ENCODE results near the gene ZSCAN30.

DNA sequence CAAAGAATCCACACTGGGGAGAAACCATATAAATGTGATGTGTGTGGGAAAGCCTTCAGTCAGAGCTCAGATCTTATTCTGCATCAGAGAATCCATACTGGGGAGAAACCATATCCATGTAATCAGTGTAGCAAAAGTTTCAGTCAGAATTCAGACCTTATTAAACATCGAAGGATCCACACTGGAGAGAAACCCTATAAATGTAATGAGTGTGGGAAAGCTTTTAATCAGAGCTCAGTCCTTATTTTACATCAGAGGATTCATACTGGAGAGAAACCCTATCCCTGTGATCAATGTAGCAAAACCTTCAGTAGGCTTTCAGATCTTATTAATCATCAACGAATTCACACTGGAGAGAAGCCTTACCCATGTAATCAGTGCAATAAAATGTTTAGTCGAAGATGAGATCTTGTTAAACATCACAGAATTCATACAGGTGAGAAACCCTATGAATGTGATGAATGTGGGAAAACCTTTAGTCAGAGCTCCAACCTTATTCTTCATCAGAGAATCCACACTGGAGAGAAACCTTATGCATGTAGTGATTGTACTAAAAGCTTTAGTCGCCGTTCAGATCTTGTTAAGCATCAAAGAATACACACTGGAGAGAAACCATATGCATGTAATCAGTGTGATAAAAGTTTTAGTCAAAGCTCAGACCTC is 16.7 kb upstream of the ZSCAN30 start:
- TF ChIP-seq, protein P1, sequence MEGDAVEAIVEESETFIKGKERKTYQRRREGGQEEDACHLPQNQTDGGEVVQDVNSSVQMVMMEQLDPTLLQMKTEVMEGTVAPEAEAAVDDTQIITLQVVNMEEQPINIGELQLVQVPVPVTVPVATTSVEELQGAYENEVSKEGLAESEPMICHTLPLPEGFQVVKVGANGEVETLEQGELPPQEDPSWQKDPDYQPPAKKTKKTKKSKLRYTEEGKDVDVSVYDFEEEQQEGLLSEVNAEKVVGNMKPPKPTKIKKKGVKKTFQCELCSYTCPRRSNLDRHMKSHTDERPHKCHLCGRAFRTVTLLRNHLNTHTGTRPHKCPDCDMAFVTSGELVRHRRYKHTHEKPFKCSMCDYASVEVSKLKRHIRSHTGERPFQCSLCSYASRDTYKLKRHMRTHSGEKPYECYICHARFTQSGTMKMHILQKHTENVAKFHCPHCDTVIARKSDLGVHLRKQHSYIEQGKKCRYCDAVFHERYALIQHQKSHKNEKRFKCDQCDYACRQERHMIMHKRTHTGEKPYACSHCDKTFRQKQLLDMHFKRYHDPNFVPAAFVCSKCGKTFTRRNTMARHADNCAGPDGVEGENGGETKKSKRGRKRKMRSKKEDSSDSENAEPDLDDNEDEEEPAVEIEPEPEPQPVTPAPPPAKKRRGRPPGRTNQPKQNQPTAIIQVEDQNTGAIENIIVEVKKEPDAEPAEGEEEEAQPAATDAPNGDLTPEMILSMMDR (conservative IDR thresholded peaks at IDR 0.05) = no peak
- no peak for TF ChIP-seq ZFX (IDR thresholded peaks at IDR 0.05)

Measured in C4-2B (cell line).